Superior temporal gyrus (tissue), 1 donor: ENCODE measurements around the gene PNPLA2.
A peak's percentile ranks its signal among the peaks of the same experiment; 100 is the strongest.

Source experiments
- DNase-seq: peaks from one replicate; pipeline ENCODE4 v3.0.0-alpha.2; 2016; ENCODE audit errors: extremely low spot score

Gene PNPLA2

GRCh38 chr11:786235-787083 lies 32.3 kb upstream of the PNPLA2 start:
- DNase-seq = no peak

GRCh38 chr11:787084-787675 lies 31.5 kb upstream of the PNPLA2 start:
- no peak for DNase-seq

GRCh38 chr11:788009-788640 lies 30.6 kb upstream of the PNPLA2 start:
- no peak for DNase-seq

GRCh38 chr11:788953-789940 lies 29.5 kb upstream of the PNPLA2 start:
- DNase-seq = no peak

GRCh38 chr11:789943-790342 lies 28.8 kb upstream of the PNPLA2 start, which contains the start of gene CEND1:
Gene CEND1 (minus strand): TSS chr11:790090. CDS start chr11:788576, 1,514 bp downstream.
- peak; percentile 78 for DNase-seq

- DNase-seq = no peak
Observed at GRCh38 chr11:790721-791564, 27.8 kb upstream of the PNPLA2 start.

- DNase-seq = no peak
Observed at GRCh38 chr11:791658-792534, 26.8 kb upstream of the PNPLA2 start.

GRCh38 chr11:792535-792821 lies 26.2 kb upstream of the PNPLA2 start:
- DNase-seq = no peak

- DNase-seq = no peak
Observed at GRCh38 chr11:792873-793272, 25.8 kb upstream of the PNPLA2 start.

- DNase-seq = no peak
Observed at GRCh38 chr11:793556-793955, 25.2 kb upstream of the PNPLA2 start.

GRCh38 chr11:794013-794765 lies 24.5 kb upstream of the PNPLA2 start:
- DNase-seq = peak; percentile 12

- no peak for DNase-seq
Observed at GRCh38 chr11:794766-795633, 23.7 kb upstream of the PNPLA2 start.

GRCh38 chr11:795634-796564 lies 22.8 kb upstream of the PNPLA2 start:
- DNase-seq = no peak

- no peak for DNase-seq
Observed at GRCh38 chr11:796565-797295, 22.0 kb upstream of the PNPLA2 start.

GRCh38 chr11:797296-798092 lies 21.2 kb upstream of the PNPLA2 start:
- DNase-seq = peak; percentile 74
